Right hindlimb (tissue), 1 donor: ENCODE data around the gene ADAMTS14.
A peak's percentile ranks its signal among the peaks of the same experiment; 100 is the strongest.
"Not testable (repeated sequence)": the region's sequence is repeated elsewhere in the genome, so short reads cannot be mapped to it uniquely, and the experiment has no call there.

ENCODE experiments used
- DNase-seq: peaks from one replicate; pipeline ENCODE4 v3.0.0-alpha.2; 2018

Gene ADAMTS14, protein sequence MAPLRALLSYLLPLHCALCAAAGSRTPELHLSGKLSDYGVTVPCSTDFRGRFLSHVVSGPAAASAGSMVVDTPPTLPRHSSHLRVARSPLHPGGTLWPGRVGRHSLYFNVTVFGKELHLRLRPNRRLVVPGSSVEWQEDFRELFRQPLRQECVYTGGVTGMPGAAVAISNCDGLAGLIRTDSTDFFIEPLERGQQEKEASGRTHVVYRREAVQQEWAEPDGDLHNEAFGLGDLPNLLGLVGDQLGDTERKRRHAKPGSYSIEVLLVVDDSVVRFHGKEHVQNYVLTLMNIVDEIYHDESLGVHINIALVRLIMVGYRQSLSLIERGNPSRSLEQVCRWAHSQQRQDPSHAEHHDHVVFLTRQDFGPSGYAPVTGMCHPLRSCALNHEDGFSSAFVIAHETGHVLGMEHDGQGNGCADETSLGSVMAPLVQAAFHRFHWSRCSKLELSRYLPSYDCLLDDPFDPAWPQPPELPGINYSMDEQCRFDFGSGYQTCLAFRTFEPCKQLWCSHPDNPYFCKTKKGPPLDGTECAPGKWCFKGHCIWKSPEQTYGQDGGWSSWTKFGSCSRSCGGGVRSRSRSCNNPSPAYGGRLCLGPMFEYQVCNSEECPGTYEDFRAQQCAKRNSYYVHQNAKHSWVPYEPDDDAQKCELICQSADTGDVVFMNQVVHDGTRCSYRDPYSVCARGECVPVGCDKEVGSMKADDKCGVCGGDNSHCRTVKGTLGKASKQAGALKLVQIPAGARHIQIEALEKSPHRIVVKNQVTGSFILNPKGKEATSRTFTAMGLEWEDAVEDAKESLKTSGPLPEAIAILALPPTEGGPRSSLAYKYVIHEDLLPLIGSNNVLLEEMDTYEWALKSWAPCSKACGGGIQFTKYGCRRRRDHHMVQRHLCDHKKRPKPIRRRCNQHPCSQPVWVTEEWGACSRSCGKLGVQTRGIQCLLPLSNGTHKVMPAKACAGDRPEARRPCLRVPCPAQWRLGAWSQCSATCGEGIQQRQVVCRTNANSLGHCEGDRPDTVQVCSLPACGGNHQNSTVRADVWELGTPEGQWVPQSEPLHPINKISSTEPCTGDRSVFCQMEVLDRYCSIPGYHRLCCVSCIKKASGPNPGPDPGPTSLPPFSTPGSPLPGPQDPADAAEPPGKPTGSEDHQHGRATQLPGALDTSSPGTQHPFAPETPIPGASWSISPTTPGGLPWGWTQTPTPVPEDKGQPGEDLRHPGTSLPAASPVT

DNA sequence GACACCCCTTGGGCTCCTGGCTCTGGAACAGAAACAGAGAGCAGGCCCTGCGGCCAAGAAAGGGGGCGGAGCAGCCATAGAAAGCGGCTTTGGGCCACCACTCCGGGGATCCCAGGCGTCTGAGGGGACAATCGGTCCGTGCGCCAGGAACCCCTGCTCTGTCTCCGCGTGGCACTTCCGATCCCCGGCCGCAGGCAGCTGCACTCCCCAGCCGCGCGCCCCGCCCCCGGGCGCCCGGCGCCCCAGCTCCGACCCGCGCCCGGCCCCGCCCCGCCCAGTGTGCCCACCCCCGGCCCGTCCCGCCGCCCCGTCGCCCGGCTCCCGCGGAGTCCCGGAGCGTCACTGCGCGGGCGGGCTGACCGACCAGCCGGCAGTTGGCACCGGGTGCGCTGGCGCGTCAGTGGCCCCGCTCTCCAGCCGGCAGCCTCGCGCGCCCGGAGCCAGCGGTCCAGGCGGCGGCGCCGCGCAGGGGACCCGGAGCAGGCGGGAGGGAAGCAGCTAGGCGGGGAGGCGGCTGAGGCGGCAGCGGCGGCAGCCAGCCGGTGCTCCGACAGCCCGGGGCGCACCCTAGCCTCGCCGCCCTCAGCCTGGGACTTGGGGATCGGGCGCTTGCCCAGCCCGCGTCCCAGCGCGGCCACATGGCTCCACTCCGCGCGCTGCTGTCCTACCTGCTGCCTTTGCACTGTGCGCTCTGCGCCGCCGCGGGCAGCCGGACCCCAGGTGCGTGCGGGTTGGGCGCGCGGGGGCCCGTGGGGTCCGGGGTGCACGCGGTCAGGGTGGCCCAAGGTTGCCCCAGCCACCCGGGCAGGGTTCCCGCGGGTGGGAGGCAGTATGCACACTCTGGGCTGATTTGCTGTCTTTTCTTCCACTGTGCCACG lies at the start of gene ADAMTS14:
Gene ADAMTS14, plus strand, starts transcription at position 342 of the 878 bp plus-strand sequence. Its CDS starts 297 bp downstream, at position 639.
- DNase-seq: peak; percentile 84

DNA sequence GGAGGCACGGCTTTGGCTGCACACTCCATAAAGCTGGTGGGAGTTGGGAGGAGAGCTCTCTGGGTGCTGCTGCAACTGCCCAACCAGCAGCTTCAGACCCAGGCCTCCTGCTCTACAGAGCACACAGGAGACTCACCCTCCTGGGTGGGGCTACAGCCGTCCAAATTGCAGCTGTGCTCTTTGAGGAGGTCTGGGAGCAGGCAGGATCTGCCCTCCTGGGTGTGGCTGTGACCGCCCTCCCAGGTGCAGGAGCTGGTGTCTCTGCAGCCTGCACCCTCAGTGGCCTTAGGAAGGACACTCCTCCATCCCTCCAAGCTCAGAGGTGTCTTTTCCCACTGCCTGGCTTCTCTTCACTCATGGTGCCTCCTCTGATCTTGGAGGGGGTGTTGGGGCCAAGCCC lies 49.8 kb upstream of the ADAMTS14 start:
- no peak for DNase-seq

DNA sequence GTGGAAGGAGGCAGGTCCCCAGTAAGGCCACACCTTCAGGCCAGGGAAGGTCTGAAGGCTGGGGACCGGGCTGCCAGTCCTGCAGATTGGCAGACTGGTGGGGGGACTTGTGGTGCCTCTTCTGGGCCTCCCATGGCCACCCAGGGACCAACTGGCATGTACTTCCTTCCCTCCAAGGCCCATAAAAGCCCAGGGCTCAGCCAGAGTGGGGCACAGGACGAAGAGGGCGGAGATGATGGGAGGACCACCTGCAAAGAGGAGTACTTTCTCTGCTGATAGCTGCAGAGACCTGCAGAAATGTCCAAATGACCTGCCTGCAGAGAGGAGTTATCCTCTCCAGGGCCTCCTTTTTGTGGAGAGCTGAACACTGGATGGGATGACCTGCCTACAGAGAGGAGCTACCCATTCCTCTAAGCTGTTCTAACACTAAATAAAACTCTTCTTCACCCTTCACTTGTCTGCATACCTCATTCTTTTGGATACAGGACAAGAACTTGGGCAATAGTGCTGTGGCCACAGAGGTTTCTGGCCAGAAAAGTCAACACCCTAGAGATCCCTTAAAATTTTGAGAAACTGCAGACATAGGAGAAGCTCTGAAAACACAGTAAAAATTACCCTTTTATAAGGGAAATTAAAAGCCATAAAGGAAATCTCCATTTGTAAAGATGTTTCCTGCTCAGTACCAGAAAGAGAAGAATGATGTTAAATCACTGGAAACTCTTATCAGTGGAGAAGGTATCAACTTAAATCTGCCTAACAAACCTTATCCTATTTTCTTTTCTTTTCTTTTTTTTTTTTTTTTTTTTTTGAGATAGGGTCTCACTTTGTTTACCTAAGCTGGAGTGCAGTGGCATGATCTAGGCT lies 49.1 kb upstream of the ADAMTS14 start:
- DNase-seq: no peak

DNA sequence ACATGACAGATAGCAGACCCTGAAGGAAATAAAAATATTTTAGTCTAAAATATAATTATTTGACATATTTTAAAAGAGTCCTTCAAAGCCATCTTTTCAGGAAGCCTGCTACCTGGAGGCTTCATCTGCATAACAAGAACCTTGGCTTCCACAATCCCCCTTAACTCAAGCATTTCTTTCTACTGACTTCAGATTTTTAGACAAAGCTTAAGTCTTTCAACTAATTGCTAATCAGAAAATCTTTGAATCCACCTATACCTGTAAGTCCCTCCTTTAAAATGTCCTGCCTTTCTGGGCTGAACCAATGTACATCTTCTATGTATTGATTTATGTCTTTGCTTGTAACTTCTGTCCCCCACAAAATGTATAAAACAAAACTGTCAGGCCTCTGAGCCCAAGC lies 46.2 kb upstream of the ADAMTS14 start:
- DNase-seq: no peak

DNA sequence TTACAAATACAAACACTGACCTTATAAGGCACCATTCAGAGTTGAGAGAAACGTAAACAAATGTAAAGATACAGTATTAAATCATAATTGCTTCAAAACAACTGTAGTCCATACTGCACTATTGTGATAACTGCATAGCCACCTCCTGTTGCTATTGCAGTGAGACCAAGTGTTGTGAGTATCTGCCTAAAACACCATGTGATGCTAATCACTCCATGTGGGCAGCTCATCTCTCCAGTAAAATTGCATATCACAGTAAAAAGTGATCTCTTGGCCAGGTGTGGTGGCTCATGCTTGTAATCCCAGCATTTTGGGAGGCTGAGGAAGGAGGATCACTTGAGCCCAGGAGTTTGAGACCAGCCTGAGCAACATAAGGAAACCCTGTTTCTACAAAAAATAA lies 43.0 kb upstream of the ADAMTS14 start:
- DNase-seq: no peak

DNA sequence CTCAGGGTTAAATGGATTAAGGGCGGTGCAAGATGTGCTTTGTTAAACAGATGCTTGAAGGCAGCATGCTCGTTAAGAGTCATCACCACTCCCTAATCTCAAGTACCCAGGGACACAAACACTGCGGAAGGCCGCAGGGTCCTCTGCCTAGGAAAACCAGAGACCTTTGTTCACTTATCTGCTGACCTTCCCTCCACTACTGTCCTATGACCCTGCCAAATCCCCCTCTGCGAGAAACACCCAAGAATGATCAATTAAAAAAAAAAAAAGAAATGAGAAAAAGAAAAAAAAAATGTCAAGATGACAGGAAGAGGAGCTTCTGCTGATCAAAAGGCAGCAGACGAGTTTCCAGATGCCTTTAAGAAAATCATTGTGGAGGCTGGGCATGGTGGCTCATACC lies 40.6 kb upstream of the ADAMTS14 start:
- not testable (repeated sequence) for DNase-seq

DNA sequence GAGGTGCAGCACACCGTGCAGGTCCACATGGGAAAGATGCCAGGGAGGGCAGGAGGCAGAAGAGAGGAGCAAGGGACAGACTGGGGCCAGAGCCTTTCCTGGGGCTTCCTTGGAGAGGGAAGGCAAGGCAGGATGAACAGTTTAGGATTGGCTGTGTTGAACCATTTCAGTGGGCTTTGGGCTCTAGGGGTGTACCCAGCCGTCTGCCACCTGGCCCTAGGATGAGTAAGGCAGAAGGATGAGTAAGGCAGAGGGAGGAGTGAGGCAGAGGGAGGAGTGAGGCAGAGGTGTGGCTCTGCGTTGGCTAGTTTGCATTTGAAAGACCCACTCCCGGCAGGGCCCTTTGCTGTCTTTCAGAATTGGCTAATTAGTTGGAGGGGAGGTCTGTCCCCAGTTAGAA lies 38.3 kb upstream of the ADAMTS14 start:
- no peak for DNase-seq

DNA sequence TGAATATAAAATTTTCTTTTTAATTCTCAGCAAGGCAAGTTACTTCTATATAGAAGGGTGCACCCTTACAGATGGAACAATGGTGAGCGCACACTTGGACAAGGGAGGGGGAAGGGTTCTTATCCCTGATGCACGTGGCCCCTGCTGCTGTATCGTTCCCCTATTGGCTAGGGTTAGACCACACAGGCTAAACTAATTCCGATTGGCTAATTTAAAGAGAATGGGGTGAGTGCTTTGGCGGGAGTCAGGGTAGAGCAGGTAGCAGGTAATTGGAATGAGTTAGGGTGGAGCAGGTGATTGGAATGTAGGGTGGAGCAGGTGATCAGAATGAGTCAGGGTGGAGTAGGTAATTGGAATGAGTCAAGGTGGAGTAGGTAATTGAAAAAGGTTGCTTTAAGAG lies 37.8 kb upstream of the ADAMTS14 start:
- DNase-seq: not testable (repeated sequence)

DNA sequence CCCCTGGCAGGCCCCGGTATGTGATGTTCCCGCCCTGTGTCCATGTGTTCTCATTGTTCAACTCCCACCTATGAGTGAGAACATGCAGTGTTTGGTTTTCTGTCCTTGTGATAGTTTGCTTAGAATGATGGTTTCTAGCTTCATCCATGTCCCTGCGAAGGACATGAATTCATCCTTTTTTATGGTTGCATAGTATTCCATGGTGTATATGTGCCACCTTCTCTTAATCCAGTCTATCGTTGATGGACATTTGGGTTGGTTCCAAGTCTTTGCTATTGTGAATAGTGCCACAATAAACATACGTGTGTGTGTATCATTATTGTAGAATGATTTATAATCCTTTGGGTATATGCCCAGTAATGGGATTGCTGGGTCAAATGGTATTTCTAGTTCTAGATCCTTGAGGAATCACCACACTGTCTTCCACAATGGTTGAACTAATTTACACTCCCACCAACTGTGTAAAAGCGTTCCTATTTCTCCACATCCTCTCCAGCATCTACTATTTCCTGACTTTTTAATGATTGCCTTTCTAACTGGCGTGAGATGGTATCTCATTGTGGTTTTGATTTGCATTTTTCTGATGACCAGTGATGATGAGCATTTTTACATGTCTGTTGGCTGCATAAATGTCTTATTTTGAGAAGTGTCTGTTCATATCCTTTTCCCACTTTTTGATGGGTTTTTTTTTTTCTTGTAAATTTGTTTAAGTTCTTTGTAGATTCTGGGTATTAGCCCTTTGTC lies 32.5 kb upstream of the ADAMTS14 start:
- not testable (repeated sequence) for DNase-seq

DNA sequence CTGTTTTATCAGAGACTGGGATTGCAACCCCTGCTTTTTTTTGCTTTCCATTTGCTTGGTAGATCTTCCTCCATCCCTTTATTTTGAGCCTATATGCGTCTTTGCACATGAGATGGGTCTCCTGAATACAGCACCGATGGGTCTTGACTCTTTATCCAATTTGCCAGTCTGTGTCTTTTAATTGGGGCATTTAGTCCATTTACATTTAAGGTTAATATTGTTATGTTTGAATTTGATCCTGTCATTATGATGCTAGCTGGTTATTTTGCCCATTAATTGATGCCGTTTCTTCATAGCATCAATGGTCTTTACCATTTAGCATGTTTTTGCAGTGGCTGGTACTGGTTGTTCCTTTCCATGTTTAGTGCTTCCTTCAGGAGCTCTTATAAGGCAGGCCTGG lies 29.0 kb upstream of the ADAMTS14 start:
- not testable (repeated sequence) for DNase-seq

DNA sequence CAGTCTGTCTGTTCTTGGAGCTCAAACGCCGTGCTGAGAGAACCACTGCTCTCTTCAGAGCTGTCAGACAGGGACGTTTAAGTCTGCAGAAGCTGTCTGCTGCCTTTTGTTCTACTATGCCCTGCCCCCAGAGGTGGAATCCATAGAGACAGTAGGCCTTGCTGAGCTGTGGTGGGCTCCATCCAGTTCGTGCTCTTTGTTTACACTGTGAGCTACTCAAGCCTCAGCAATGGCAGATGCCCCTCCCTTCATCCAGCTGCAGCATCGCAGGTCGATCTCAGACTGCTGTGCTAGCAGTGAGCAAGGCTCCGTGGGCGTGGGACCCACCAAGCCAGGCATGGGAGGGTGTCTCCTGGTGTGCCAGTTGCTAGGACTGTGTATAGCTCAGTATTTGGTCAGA lies 27.3 kb upstream of the ADAMTS14 start:
- not testable (repeated sequence) for DNase-seq

DNA sequence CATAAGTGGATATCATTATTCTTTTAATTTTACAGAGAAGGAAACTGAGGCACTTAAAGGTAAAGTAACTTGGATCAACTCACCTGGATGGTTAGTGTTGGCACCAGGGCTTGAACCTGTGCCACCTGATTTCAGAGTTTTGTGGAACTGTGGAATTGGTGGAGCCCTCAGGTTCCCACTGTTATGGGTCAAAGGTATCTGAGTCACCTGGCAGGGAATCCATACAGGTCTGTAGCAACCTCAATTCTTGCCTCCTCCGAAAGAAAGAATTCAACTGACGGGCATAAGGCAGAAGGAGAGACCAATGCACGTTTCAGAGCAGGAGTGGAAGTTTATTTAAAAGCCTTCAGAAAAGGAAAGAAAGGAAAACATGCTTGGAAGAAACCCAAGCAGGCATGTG lies 25.2 kb upstream of the ADAMTS14 start:
- DNase-seq: no peak

DNA sequence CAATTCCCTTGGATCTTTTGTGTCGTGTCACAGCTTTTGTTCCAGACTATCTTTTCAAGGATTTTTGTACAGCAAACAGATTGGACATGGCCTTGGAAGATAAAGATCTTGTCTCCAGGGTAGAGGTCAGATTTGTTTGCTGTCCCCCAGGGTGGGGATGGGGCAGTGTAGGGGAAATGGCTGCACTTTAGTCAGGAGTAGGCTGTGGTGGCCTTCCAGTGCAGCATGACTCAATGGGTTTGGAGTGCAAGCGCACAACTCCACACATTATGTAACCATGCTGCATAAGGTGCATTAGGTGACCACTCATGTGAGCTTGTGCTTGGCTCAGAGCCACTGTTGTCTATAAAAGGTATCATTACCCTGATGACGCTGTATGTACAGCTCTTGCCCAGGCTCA lies 23.9 kb upstream of the ADAMTS14 start:
- no peak for DNase-seq

DNA sequence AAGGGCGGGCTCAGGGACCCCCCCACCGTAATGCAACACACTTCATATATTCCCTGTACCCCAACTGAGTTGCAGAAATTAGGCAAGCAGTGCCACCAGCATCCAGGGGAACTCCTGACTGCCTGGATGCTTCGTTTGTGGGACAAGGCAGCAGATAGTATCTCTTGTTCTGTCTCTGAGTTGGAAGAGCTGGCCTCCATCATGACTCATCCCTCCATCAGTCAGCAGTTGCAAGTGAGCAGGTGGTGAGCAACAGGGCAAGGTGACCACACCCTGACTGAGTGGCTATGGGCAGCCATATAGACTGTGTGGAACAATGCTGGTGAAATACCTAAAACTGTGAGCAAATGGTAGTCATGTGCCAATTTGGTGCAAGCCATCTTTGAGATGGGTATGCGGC lies 22.8 kb upstream of the ADAMTS14 start:
- no peak for DNase-seq

DNA sequence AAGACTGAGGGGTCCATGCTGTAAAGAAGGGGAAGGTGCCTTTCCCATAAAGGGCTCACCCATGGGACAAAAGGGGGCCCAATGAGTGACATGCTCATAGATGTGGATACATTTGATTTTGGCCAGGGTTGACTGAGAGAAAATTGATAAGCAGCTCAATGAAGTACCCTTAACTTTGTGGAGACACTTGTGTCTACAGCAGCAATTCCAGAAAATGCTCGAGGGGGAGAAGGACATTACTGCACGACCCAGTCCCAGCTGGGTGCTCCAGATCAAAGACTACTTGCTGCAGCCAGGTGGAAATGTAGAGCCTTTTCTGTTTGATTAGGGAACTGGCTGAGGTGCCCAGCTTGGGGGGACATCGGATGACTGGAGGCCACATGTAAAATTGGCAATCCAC lies 22.2 kb upstream of the ADAMTS14 start:
- DNase-seq: no peak

DNA sequence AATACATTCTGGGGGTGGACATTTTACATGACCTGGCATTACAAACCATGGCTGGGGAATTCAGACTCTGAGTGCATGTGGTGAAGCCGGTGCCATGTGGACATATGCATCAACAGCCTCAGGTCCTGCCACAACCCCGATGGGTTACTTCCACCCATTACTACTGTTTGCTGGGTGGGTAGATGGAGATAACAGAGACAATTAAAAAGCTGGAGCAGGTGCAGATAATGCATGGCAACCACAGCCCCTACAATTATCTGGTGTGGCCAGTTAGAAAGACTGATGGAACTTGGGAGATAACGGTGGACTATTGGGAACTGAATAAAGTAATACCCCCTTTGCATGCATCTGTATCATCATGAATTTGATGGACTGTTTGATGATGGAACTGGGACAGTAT lies 21.6 kb upstream of the ADAMTS14 start:
- DNase-seq: no peak

DNA sequence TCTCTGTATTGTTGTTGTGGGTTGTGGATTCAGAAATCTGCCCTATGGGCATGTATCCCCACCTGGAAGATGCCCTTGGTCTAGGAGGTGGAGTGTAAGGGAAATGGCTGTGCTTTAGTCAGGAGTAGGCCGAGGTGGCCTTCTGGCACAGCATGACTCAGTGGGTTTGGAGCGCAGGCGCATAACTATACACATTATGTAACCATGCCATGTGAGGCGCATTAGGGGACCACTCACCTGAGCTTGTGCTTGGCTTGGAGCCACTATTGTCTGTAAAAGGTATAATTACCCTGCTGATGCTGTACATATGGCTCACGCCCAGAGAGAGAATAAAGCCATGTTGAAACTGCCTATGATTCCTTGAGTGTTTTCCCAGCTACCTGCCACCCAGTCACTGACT lies 20.6 kb upstream of the ADAMTS14 start:
- DNase-seq: no peak

DNA sequence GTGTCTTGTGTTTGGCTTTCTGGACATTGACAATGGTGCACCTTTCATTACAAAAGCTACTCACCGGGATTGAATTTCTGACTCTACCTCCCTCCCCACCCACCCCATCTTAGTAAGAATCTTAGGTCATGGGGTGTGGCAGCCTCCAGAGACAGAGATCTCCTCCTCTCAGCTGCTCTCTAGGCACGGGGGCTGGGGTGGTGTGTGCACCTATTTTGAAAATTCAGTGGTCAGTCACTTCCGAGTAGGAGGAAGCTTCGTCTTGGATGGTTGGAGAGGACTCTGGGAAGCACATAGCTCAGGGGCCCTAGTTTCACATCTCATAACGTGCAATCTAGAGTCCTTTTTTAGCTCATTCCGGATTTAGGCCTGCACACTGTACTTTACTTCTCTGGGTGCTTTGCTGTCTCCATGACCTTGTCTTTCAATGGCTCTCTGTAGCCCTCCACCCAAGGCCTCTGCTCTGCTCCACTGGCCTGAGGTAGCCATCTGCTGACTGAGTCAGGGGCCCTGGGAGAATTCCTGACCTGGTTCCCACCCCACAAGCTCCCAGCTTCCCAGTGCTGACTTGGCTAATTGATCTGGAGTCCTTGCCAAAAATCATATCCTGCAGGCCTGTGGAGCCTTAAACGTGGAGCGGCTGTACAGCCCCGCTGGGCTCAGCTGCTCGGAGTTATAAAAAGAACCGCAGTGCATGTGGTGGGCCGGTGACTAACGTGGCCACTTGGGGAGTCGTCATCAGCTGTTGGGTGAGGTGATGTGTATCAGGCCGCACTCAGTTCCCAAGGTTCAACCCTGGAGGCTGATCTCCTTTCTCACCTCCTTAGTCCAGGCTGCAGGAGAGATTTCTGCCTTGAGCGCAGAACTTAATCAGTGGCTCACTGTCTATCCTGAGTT lies 19.3 kb upstream of the ADAMTS14 start:
- peak; percentile 93 for DNase-seq

DNA sequence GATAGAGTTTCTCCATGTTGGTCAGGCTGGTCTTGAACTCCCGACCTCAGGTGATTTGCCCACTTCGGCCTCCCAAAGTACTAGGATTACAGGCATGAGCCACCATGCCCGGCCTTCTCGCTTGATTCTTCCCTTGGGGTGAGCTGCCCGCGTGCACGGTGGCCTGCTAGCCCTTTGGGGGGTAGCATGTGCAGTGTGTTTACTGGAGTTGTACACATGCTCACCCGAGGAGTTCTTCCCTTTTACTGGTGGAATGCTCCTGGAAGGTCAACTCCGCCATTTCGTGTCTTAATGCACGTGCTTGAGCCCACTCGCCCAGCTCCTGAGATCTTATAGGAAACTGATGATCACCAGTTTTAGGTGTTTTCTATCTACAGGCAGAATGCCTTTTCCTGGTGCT lies 17.0 kb upstream of the ADAMTS14 start:
- peak; percentile 16 for DNase-seq
